ENCODE results near the gene C11orf68. TPM values are rescaled to one million over a fixed set of nuclear protein-coding genes. Genes with fewer than 3 reads are reported as not detected.

C11orf68 gene
- total and polyA plus RNA-seq, 2 of the 8 experiments (the other 6 are each of a cell fraction or from before 2014, with no cell fraction given): 24.0 to 51.2 TPM

DNA sequence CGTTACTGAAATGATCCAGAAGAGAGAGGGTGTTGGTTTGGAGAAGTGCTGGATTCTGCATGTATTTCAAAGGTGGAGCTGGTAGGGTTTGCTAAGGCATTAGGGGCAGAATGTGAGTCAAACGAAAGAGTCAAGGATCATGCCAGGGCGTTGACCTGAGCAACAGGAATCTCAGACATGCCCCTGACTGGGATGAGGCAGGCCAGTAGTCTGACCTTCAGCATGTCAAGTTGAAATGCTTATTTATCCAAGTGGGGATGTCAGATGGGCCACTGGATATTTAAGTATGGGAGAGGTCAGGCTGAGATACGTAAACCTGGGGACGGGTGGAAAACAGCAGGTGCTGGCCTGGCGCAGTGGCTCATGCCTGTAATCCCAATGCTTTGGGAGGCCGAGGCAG lies 23.7 kb upstream of the C11orf68 start (continued):
- TF ChIP-seq, protein P1, sequence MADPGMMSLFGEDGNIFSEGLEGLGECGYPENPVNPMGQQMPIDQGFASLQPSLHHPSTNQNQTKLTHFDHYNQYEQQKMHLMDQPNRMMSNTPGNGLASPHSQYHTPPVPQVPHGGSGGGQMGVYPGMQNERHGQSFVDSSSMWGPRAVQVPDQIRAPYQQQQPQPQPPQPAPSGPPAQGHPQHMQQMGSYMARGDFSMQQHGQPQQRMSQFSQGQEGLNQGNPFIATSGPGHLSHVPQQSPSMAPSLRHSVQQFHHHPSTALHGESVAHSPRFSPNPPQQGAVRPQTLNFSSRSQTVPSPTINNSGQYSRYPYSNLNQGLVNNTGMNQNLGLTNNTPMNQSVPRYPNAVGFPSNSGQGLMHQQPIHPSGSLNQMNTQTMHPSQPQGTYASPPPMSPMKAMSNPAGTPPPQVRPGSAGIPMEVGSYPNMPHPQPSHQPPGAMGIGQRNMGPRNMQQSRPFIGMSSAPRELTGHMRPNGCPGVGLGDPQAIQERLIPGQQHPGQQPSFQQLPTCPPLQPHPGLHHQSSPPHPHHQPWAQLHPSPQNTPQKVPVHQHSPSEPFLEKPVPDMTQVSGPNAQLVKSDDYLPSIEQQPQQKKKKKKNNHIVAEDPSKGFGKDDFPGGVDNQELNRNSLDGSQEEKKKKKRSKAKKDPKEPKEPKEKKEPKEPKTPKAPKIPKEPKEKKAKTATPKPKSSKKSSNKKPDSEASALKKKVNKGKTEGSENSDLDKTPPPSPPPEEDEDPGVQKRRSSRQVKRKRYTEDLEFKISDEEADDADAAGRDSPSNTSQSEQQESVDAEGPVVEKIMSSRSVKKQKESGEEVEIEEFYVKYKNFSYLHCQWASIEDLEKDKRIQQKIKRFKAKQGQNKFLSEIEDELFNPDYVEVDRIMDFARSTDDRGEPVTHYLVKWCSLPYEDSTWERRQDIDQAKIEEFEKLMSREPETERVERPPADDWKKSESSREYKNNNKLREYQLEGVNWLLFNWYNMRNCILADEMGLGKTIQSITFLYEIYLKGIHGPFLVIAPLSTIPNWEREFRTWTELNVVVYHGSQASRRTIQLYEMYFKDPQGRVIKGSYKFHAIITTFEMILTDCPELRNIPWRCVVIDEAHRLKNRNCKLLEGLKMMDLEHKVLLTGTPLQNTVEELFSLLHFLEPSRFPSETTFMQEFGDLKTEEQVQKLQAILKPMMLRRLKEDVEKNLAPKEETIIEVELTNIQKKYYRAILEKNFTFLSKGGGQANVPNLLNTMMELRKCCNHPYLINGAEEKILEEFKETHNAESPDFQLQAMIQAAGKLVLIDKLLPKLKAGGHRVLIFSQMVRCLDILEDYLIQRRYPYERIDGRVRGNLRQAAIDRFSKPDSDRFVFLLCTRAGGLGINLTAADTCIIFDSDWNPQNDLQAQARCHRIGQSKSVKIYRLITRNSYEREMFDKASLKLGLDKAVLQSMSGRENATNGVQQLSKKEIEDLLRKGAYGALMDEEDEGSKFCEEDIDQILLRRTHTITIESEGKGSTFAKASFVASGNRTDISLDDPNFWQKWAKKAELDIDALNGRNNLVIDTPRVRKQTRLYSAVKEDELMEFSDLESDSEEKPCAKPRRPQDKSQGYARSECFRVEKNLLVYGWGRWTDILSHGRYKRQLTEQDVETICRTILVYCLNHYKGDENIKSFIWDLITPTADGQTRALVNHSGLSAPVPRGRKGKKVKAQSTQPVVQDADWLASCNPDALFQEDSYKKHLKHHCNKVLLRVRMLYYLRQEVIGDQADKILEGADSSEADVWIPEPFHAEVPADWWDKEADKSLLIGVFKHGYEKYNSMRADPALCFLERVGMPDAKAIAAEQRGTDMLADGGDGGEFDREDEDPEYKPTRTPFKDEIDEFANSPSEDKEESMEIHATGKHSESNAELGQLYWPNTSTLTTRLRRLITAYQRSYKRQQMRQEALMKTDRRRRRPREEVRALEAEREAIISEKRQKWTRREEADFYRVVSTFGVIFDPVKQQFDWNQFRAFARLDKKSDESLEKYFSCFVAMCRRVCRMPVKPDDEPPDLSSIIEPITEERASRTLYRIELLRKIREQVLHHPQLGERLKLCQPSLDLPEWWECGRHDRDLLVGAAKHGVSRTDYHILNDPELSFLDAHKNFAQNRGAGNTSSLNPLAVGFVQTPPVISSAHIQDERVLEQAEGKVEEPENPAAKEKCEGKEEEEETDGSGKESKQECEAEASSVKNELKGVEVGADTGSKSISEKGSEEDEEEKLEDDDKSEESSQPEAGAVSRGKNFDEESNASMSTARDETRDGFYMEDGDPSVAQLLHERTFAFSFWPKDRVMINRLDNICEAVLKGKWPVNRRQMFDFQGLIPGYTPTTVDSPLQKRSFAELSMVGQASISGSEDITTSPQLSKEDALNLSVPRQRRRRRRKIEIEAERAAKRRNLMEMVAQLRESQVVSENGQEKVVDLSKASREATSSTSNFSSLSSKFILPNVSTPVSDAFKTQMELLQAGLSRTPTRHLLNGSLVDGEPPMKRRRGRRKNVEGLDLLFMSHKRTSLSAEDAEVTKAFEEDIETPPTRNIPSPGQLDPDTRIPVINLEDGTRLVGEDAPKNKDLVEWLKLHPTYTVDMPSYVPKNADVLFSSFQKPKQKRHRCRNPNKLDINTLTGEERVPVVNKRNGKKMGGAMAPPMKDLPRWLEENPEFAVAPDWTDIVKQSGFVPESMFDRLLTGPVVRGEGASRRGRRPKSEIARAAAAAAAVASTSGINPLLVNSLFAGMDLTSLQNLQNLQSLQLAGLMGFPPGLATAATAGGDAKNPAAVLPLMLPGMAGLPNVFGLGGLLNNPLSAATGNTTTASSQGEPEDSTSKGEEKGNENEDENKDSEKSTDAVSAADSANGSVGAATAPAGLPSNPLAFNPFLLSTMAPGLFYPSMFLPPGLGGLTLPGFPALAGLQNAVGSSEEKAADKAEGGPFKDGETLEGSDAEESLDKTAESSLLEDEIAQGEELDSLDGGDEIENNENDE (IDR thresholded peaks at IDR 0.05; ENCODE audit: insufficient replicate concordance, low read length): no peak
- TF ChIP-seq TAF7 (optimal IDR thresholded peaks at IDR 0.05; ENCODE audit: borderline replicate concordance, low read depth, low read length) (no peak), KDM5A (IDR thresholded peaks at IDR 0.05; ENCODE audit: low read length) (no peak), POU5F1 (IDR thresholded peaks at IDR 0.05; ENCODE audit: low read depth, low read length) (no peak), POLR2AphosphoS5 (IDR thresholded peaks at IDR 0.05; ENCODE audit: low read depth, low read length) (no peak)
- TF ChIP-seq, protein P2, sequence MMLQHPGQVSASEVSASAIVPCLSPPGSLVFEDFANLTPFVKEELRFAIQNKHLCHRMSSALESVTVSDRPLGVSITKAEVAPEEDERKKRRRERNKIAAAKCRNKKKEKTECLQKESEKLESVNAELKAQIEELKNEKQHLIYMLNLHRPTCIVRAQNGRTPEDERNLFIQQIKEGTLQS (IDR thresholded peaks at IDR 0.05; ENCODE audit: insufficient read depth, low read depth, low read length): no peak
